ENCODE measurements around the gene C17orf58. TPM values are rescaled to one million over a fixed set of nuclear protein-coding genes. Genes with fewer than 3 reads are reported as not detected.

Gene C17orf58
- total and polyA plus RNA-seq, 4 donors: 7.0 to 11.6 (median 11.1) TPM

DNA sequence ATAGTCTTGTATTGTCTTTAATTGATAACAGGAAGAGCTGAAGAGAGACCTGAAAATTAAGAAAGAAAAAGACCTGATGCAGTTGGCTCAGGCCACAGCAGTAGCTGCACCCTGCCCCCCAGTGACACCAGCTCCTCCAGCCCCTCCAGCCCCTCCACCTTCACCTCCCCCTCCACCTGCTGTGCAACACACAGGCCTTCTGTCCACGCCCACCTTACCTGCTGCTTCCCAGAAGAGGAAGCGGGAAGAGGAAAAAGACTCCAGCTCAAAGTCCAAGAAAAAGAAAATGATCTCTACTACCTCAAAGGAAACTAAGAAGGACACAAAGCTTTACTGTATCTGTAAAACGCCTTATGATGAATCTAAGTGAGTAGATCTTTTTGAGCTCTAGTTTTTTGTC lies 36.8 kb downstream of the C17orf58 start:
- no peak for ATAC-seq (ENCODE audit: insufficient read depth, low FRiP score)
- Histone ChIP-seq H3K4me3 (no peak overlapping the region), H3K9ac (ENCODE audit: insufficient read depth in 1 of 2, low read length in 2 of 2) (no peak overlapping the region), H3K27me3 (ENCODE audit: control insufficient read depth in 3 of 3, insufficient read depth in 3 of 3, low read length in 2 of 3) (no peaks in the 10 kb centered on the region), H3K36me3 (ENCODE audit: control insufficient read depth in 4 of 4, insufficient read depth in 4 of 4, low read length in 4 of 4) (peaks cover 7 to 28% (median 12%) of the 10 kb centered on the region in 4 donors), H3K27ac (ENCODE audit: low read depth in 1 of 2, low read length in 1 of 2) (no peak overlapping the region), H3K4me1 (ENCODE audit: control insufficient read depth in 5 of 5, insufficient read depth in 5 of 5, low read length in 5 of 5) (peaks cover 0 to 16% (median 0%) of the 10 kb centered on the region in 5 donors), H3K9me3 (ENCODE audit: control insufficient read depth in 4 of 4, insufficient read depth in 3 of 4, low read length in 3 of 4) (no peaks in the 10 kb centered on the region)
- no peak for DNase-seq
- TF ChIP-seq, protein P1, sequence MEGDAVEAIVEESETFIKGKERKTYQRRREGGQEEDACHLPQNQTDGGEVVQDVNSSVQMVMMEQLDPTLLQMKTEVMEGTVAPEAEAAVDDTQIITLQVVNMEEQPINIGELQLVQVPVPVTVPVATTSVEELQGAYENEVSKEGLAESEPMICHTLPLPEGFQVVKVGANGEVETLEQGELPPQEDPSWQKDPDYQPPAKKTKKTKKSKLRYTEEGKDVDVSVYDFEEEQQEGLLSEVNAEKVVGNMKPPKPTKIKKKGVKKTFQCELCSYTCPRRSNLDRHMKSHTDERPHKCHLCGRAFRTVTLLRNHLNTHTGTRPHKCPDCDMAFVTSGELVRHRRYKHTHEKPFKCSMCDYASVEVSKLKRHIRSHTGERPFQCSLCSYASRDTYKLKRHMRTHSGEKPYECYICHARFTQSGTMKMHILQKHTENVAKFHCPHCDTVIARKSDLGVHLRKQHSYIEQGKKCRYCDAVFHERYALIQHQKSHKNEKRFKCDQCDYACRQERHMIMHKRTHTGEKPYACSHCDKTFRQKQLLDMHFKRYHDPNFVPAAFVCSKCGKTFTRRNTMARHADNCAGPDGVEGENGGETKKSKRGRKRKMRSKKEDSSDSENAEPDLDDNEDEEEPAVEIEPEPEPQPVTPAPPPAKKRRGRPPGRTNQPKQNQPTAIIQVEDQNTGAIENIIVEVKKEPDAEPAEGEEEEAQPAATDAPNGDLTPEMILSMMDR (IDR thresholded peaks at IDR 0.05; ENCODE audit: control extremely low read depth, extremely low read depth): no peak
- WGBS, 2 donors: 95% methylated on average over 3 of the region's 3 CpGs

DNA sequence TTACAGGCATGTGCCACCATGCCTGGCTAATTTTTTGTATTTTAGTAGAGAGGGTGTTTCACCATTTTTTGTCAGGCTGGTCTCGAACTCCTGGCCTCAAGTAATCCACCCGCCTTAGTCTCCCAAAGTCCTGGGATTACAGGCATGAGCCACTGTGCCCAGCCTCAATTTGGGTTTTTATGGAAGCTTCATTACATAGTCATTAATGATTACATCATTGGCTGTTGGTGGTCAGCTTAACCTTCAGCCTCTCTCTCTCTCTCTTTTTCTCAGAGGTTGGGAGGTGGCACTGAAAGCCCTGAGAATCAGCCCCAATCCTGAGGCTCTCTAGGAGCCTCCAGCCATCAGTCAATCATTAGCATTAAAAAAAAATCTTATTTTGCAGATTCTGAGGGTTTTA lies 45.3 kb downstream of the C17orf58 start:
- no peaks in the 10 kb centered on the region for H3K27me3 ChIP-seq (ENCODE audit: control insufficient read depth in 3 of 3, insufficient read depth in 3 of 3, low read length in 2 of 3)
- no peak overlapping the region for H3K9ac ChIP-seq (ENCODE audit: insufficient read depth in 1 of 2, low read length in 2 of 2)
- no peak overlapping the region for H3K27ac ChIP-seq (ENCODE audit: low read depth in 1 of 2, low read length in 1 of 2)
- H3K4me1 ChIP-seq (ENCODE audit: control insufficient read depth in 5 of 5, insufficient read depth in 5 of 5, low read length in 5 of 5): no peaks in the 10 kb centered on the region
- H3K36me3 ChIP-seq (ENCODE audit: control insufficient read depth in 4 of 4, insufficient read depth in 4 of 4, low read length in 4 of 4): peaks cover 20 to 42% (median 32%) of the 10 kb centered on the region in 4 donors
- H3K4me3 ChIP-seq: no peak overlapping the region
- DNase-seq (no peak), ATAC-seq (ENCODE audit: insufficient read depth, low FRiP score) (no peak)
- H3K9me3 ChIP-seq (ENCODE audit: control insufficient read depth in 4 of 4, insufficient read depth in 3 of 4, low read length in 3 of 4): peaks cover 0 to 1% (median 0%) of the 10 kb centered on the region in 4 donors
- TF ChIP-seq, protein P1 (IDR thresholded peaks at IDR 0.05; ENCODE audit: control extremely low read depth, extremely low read depth): no peak
- 96 to 100% methylated on average over 2 of the region's 2 CpGs for WGBS, 2 donors

GRCh38 chr17:67947325-67947813 lies 48.9 kb downstream of the C17orf58 start:
- ATAC-seq (ENCODE audit: insufficient read depth, low FRiP score) (no peak), DNase-seq (no peak)
- no peak overlapping the region for H3K27ac ChIP-seq (ENCODE audit: low read depth in 1 of 2, low read length in 1 of 2)
- H3K9me3 ChIP-seq (ENCODE audit: control insufficient read depth in 4 of 4, insufficient read depth in 3 of 4, low read length in 3 of 4): peaks cover 0 to 1% (median 0%) of the 10 kb centered on the region in 4 donors
- H3K36me3 ChIP-seq (ENCODE audit: control insufficient read depth in 4 of 4, insufficient read depth in 4 of 4, low read length in 4 of 4): peaks cover 38 to 67% (median 45%) of the 10 kb centered on the region in 4 donors
- no peaks in the 10 kb centered on the region for H3K4me1 ChIP-seq (ENCODE audit: control insufficient read depth in 5 of 5, insufficient read depth in 5 of 5, low read length in 5 of 5)
- TF ChIP-seq, protein P1 (IDR thresholded peaks at IDR 0.05; ENCODE audit: control extremely low read depth, extremely low read depth): no peak
- no peaks in the 10 kb centered on the region for H3K27me3 ChIP-seq (ENCODE audit: control insufficient read depth in 3 of 3, insufficient read depth in 3 of 3, low read length in 2 of 3)
- no peak overlapping the region for H3K4me3 ChIP-seq
- H3K9ac ChIP-seq (ENCODE audit: insufficient read depth in 1 of 2, low read length in 2 of 2): no peak overlapping the region
- 92 to 94% methylated on average over 5 of the region's 5 CpGs for WGBS, 2 donors

GRCh38 chr17:67946513-67946912 lies 49.8 kb downstream of the C17orf58 start:
- H3K36me3 ChIP-seq (ENCODE audit: control insufficient read depth in 4 of 4, insufficient read depth in 4 of 4, low read length in 4 of 4): peaks cover 38 to 64% (median 50%) of the 10 kb centered on the region in 4 donors
- H3K4me1 ChIP-seq (ENCODE audit: control insufficient read depth in 5 of 5, insufficient read depth in 5 of 5, low read length in 5 of 5): no peaks in the 10 kb centered on the region
- TF ChIP-seq, protein P1 (IDR thresholded peaks at IDR 0.05; ENCODE audit: control extremely low read depth, extremely low read depth): no peak
- peaks cover 0 to 1% (median 0%) of the 10 kb centered on the region in 4 donors for H3K9me3 ChIP-seq (ENCODE audit: control insufficient read depth in 4 of 4, insufficient read depth in 3 of 4, low read length in 3 of 4)
- H3K9ac ChIP-seq (ENCODE audit: insufficient read depth in 1 of 2, low read length in 2 of 2): no peak overlapping the region
- H3K4me3 ChIP-seq: no peak overlapping the region
- no peak overlapping the region for H3K27ac ChIP-seq (ENCODE audit: low read depth in 1 of 2, low read length in 1 of 2)
- H3K27me3 ChIP-seq (ENCODE audit: control insufficient read depth in 3 of 3, insufficient read depth in 3 of 3, low read length in 2 of 3): no peaks in the 10 kb centered on the region
- no peak for DNase-seq
- no peak for ATAC-seq (ENCODE audit: insufficient read depth, low FRiP score)

Data from lung (tissue), 12 donors.